ENCODE results near the gene PODXL. TPM values are rescaled to one million over a fixed set of nuclear protein-coding genes. Genes with fewer than 3 reads are reported as not detected.

Gene PODXL
- total RNA-seq, 1 donor from 2014 or later = 141 TPM

- H3K4me1 ChIP-seq = peaks cover 2 to 10% of the 10 kb centered on the region in 2 donors
- DNase-seq (ENCODE audit: low spot score in 2 of 2) = no peak
- H3K9me3 ChIP-seq = no peaks in the 10 kb centered on the region
- peak overlapping the region; percentile 50 to 90 for H3K4me3 ChIP-seq
- no peak for TF ChIP-seq CTCF (IDR thresholded peaks at IDR 0.05)
- no peaks in the 10 kb centered on the region for H3K36me3 ChIP-seq
- H3K27ac ChIP-seq = peak overlapping the region in 1 of 2 donors; percentile 38
- intact Hi-C loops (cut with DNase I) = no loop called here
- H3K27me3 ChIP-seq = no peaks in the 10 kb centered on the region
Measured at GRCh38 chr7:131555552-131556052, 826 bp downstream of the PODXL start.

- DNase-seq (ENCODE audit: low spot score in 2 of 2) = no peak
- peak overlapping the region in 1 of 2 donors; percentile 90 for H3K4me3 ChIP-seq
- no peaks in the 10 kb centered on the region for H3K27me3 ChIP-seq
- H3K36me3 ChIP-seq = no peaks in the 10 kb centered on the region
- intact Hi-C loops (cut with DNase I) = no loop called here
- H3K4me1 ChIP-seq = peaks cover 2 to 10% of the 10 kb centered on the region in 2 donors
- TF ChIP-seq CTCF (IDR thresholded peaks at IDR 0.05) = no peak
- no peaks in the 10 kb centered on the region for H3K9me3 ChIP-seq
- H3K27ac ChIP-seq = no peak overlapping the region
Measured at GRCh38 chr7:131554880-131555516, 1.4 kb downstream of the PODXL start.

GRCh38 chr7:131553931-131554330, 2.5 kb downstream of the PODXL start:
- no peak overlapping the region for H3K27ac ChIP-seq
- no peaks in the 10 kb centered on the region for H3K36me3 ChIP-seq
- DNase-seq (ENCODE audit: low spot score in 2 of 2) = no peak
- H3K4me1 ChIP-seq = peaks cover 2 to 10% of the 10 kb centered on the region in 2 donors
- intact Hi-C loops (cut with DNase I) = no loop called here
- no peaks in the 10 kb centered on the region for H3K27me3 ChIP-seq
- H3K4me3 ChIP-seq = no peak overlapping the region
- no peaks in the 10 kb centered on the region for H3K9me3 ChIP-seq
- TF ChIP-seq CTCF (IDR thresholded peaks at IDR 0.05) = no peak

- peaks cover 0 to 4% of the 10 kb centered on the region in 2 donors for H3K4me1 ChIP-seq
- no peak overlapping the region for H3K27ac ChIP-seq
- no peaks in the 10 kb centered on the region for H3K36me3 ChIP-seq
- H3K9me3 ChIP-seq = no peaks in the 10 kb centered on the region
- H3K4me3 ChIP-seq = no peak overlapping the region
- intact Hi-C loops (cut with DNase I) = no loop called here
- DNase-seq (ENCODE audit: low spot score in 2 of 2) = no peak
- no peaks in the 10 kb centered on the region for H3K27me3 ChIP-seq
- no peak for TF ChIP-seq CTCF (IDR thresholded peaks at IDR 0.05)
Measured at GRCh38 chr7:131552053-131552452, 4.4 kb downstream of the PODXL start.

DNA sequence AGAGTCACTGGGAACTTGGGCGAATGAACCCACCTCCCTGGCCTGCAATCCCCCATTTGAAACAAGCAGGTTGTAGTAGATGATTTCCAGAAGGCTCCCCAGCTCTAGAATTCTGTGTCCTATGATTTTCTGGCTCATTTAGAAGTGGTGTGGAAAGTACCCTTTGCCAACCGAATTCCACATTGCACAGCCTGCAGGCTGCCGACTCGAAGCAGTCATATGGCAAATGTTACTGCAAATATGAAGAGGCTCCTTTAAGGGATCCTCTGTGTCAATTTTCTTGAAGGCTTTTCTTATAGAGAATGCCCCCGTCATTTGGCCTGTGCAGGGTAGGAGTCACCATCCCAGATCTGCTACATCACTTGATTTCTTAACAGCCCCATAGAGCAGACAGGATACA, 5.6 kb downstream of the PODXL start:
- Histone ChIP-seq H3K36me3 (no peaks in the 10 kb centered on the region), H3K4me3 (no peak overlapping the region), H3K9me3 (no peaks in the 10 kb centered on the region), H3K27ac (no peak overlapping the region), H3K4me1 (no peaks in the 10 kb centered on the region), H3K27me3 (no peaks in the 10 kb centered on the region)
- TF ChIP-seq CTCF (IDR thresholded peaks at IDR 0.05) = no peak
- DNase-seq (ENCODE audit: low spot score in 2 of 2) = no peak
- intact Hi-C loops (cut with DNase I) = no loop called here
